ENCODE measurements around the gene COPS2.
"Not testable (repeated sequence)": the region's sequence is repeated elsewhere in the genome, so short reads cannot be mapped to it uniquely, and the experiment has no call there.

COPS2 gene

DNA sequence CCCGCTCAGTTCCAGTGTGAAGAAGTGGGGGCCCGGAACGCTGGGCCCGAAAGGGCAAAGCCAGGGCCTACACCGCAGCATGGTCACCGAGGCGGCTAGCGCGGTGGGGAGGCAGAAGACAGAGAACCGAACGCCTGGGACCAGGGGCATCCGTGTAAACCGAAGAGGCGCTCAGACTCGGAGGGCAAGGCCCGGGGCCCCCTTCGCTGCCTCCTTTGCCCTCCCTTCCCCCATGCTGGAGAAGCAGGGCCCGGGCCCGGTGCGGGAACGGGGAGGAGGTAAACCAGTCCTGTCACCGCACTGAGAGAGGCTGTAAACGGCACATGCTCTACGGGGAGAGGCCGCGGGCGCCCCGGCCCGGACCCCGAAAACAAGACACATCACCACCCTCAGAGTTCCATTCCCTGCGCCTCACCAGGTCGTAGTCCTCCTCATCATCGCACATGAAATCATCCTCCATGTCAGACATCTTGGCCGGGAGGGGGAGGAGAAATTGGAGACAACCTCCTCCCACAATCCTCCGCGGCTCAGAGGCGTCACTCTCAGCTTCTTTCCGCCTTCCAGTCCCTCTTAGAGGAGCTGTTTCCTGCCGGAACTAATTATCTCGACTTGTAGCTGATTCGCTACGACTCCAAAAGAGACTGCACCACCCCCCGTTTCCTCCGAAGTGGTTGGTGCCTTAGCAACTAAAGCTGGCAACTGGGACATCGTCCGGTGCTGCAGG is at the start of gene COPS2:
COPS2 (minus strand) TSS at position 490 of the 724 bp plus-strand sequence; CDS start at position 469, 21 bp downstream.
- DNase-seq (ENCODE audit: low read depth in 2 of 2): peak; percentile 83 to 88

DNA sequence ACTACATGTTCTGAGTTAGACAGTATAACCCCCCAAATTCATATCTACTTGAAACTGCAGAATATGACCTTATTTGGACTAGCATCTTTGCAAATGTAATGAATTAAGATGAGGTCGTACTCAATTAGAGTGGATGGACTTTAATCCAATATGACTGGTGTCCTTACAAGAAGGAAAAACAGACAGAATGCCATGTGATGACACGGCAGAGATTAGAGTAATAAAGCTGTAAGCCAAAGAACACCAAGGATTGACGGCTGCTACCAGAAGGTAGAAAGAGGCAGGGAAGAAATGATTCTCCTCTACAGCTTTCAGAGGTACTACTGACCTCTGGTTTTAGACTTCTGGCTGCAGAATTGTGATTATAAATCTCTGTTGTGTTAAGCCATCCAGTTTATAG is 44.9 kb upstream of the COPS2 start:
- DNase-seq (ENCODE audit: low read depth in 2 of 2): no peak

DNA sequence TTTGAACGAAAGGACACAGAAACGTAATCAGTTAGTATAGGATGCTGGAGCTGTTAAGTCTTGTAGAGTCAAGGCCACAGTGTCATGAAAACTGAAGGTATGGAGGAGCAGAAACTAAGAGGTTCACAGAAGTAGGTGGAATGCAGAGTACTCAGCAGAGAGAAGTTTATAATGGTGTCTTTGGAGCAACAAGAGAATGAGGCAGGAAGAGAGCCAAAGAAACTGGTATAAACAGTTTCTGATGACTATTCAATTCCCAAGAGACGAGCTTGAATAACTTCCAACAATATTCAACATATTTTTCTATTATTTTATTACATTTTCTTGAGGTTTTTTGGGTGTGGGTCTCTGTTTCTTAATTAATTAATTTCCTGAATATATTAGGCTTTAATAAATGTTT is 44.3 kb upstream of the COPS2 start:
- no peak for DNase-seq (ENCODE audit: low read depth in 2 of 2)

DNA sequence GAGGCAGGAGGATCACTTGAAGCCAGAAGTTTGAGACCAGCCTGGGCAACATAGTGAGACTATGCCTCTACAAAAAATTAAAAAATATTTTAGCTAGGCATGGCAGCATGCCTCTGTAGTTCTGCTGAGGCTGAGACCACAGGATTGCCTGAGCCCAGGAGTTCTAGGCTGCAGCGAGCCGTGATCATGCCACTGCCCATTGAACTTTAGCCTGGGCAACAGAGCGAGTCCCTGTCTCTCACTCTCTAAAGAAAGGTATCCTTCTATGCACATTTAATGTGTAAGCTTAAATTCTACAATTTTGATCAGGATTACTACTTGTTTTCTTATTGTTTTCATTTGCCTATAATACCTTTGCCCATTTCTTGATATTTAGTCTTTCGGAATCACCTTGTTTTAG is 41.5 kb upstream of the COPS2 start:
- no peak for DNase-seq (ENCODE audit: low read depth in 2 of 2)

DNA sequence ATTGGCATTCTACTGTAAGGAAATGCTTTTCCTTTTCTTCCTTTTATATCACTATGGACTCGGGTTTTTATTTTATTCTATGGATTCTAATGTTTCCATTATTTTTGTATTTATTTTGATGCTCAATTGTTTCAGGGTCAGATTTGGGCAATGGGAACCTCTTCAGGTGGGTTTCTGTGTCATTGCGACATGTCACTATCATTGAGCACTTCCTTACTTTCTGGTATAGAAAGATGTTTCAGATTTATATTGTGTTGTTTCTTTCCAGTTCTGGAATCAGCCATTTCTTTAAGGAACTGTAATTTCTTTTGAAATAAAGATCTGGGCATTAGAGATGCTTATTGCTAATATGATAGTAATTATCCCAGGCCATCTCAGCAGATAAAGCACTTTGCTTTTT is 36.5 kb upstream of the COPS2 start:
- DNase-seq (ENCODE audit: low read depth in 2 of 2): no peak

DNA sequence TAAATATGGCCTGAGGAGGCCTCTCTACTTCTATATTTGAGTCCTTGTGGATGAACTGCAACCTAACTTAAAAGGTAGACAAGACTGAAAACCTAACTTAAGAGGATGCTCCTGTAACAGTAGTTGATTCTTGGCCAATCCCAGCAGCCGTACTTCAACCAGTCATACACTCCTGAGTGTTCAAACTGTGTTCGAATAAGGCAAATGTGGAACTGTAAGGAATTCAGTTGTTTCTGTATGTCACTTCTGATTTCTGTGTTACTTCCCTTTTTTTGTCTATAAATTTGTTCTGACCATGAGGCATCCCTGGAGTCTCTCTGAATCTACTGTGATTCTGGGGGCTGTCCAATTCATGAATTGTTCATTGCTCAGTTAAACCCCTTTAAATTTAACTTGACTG is 35.2 kb upstream of the COPS2 start:
- DNase-seq (ENCODE audit: low read depth in 2 of 2): no peak

DNA sequence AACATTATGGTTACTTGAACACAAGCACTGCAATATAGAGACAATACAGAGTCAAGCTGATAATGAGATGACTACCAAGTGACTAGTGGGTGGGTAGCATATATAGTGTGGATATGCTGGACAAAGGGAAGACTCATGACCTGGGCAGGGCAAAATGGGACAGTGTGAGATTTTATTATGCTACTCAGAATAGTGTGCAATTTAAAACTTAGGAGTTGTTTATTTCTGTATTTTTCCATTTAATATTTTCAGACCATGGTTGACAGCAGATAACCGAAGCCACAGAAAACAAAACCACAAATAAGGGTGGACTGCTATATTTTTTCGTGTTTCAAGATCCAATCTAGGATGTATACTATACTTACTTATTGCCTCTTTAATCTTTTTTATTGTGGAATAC is 34.2 kb upstream of the COPS2 start:
- DNase-seq (ENCODE audit: low read depth in 2 of 2): no peak

DNA sequence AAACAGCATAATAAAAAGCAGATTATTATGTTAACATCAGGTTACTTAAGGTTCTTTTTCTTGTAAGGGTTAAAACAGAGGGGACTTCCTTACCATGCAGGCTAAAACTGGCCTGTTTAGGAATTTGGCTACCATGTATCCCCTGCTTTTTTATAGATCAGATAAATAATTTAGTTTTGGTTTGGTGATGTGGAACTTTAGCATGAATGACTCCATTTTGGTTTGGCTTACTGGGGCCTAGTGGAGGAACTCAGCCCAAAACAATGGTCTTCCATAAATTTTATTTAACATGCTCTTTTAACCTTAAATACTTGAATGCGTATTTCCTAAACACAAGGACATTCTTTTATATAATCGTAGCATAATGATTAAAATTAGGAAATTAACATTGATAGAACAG is 33.5 kb upstream of the COPS2 start:
- DNase-seq (ENCODE audit: low read depth in 2 of 2): no peak

DNA sequence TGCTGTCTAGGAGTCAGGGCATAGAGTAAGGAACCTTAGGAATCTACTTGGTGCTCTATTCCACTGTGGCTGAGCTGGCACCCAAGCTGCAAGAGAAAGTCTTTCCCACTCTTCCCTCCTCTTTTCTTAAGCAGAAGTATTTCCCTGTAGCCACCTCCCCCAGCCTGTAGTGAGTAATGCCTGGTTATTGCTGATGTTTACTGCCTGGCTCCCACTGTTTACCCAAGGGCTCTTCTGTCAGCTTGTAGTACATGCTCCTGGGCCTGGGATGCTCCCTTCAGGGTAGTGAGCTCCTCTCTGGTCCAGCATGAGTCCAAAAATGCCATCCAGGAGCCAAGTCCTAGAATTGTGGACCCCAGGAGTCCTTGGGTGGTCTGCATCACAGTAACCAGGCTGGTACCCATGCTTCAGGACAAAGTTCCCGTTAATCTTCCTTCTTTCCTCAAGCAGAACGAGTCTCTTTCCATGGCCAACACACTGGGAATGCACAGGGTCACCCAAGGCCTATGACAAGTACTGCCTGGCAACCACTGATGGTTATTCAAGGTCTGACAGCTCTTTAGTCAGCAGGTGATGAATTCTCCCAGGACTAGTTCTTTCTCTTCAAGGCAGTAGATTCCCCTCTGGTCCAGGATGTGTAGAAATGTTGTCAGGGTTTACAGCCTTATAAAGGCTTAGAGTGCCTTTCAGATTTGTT is 32.3 kb upstream of the COPS2 start:
- DNase-seq (ENCODE audit: low read depth in 2 of 2): no peak

DNA sequence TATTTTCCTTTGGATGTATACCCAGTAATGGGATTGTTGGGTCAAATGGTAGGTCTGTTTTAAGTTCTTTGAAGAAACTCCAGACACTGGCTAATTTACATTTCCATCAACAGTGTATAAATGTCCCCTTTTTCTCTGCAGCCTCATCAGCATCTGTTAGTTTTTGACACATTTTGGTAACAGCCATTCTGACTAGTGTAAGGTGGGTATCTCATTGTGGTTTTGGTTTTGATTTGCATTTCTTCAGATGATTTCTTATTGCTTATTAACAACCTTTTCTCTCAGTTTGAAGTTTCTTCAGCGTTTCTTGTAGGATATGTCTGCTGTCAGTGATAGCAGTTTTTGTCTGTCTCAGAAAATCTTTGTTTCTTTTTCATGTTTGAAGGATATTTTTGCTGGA is 30.1 kb upstream of the COPS2 start:
- DNase-seq (ENCODE audit: low read depth in 2 of 2): no peak

DNA sequence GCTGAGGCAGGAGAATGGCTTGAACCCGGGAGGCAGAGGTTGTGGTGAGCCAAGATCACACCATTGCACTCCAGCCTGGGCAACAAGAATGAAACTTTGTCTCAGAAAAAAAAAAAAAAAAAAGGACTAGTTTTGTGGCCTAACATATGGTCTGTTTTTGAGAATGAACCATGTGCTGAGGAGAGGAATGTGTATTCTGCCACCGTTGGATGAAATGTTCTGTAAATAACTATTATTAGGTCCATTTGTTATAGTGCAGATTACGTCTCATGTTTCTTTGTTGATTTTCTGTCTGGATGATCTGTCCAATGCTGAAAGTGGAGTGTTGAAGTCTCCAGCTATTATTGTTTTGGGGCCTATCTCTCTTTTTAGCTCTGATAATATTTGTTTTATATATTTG is 28.3 kb upstream of the COPS2 start:
- not testable (repeated sequence) for DNase-seq (ENCODE audit: low read depth in 2 of 2)

DNA sequence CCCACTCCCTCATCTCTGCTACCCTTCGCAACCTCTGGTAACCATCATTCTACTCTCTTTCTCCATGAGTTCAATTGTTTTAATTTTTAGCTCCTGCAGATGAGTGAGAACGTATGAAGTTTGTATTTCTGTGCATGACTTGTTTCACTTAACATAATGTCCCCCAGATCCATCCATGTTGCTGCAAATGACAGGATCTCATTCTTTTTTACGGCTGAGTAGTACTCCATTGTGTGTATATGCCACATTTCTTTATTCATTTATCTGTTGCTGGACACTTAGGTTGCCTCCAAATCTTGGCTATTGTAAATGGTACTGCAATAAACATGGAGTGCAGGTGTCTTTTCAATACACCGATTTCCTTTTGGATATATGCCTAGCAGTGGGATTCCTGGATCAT is 26.7 kb upstream of the COPS2 start:
- DNase-seq (ENCODE audit: low read depth in 2 of 2): no peak

DNA sequence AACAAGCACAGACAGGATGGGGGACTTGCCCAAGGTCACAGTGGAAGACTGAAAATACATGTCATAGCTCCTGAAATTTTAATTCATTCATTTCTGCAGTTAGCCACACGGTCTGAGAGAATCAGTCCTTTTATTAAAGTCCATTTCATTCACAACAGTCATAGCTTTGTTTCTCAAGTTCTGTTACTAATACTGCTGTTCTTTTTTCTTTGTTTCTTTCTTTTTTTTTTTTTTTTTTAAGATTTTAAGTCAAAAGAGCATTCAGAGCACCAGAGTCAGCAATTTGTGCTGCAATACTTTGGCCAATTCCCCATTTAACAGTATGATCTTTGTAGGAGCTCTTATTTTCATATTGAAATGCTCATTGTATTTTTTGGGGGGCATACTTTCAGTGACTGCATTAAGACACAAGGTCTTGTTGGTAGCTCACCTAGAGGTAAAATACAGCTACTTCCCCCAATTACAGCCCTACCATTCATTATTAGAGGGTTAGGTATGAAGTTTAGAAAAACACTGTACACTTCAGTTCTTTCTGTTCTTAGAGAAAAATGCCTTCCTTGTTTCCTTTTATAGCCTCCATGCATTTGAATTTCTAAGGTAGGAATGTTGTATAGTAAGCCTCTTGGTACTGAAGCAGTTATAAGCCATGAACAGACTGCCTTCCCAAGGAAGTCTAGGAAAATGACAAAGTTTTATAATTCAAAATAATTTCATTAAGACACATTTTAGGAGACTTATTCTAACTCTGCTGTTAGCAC is 24.2 kb upstream of the COPS2 start:
- DNase-seq (ENCODE audit: low read depth in 2 of 2): no peak

DNA sequence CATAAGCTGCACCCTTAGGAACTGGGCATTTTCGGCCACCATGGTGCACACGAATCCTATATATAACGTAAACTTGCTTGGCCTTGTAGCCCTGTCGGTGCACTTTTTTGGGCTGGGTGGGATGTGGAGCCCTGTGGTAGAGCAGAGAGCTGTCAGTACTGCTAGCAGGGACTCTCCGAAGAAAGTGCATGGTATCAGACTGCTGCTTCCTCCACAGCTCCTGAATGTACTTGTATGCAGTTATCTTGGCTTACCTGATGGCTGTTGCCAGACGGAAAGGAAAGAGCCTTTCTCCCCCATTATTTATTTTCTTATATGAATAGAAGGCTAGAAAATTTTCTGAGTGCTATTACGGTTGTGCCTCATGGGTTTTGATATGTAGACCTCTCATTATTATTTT is 23.1 kb upstream of the COPS2 start:
- DNase-seq (ENCODE audit: low read depth in 2 of 2): no peak

DNA sequence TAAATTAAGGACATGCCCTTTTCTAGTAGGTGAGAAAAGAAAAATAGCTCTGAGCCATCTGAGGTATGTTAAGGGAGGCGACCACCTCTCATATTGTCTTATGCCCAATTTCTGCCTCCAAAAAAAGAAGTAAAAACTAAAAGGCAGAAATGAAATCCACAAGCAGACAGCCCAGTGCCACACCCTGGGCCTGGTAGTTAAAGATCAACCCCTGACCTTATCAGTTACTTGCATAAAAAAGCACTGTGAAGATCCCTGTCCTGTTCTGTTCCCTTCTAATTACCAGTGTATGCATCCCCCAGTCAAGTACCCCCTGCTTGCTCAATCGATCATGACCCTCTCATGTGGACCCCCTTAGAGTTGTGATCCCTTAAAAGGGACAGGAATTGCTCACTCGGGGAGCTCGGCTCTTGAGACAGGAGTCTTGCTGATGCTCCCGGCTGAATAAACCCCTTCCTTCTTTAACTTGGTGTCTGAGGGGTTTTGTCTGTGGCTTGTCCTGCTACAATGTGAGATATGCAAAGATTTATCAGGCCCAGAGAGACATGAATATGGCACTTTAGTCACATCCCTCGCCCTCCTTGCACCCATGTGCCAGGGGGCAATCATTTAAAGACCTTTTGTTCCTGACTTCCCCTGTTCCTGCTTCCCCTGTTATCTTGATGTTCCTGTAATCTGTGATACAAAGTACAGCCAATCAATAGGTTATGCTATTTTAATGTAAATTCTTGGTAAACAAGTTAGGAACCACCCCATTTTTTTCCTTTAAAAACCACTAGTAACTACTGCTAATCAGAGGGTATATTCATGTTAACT is 20.4 kb upstream of the COPS2 start:
- DNase-seq (ENCODE audit: low read depth in 2 of 2): not testable (repeated sequence)

DNA sequence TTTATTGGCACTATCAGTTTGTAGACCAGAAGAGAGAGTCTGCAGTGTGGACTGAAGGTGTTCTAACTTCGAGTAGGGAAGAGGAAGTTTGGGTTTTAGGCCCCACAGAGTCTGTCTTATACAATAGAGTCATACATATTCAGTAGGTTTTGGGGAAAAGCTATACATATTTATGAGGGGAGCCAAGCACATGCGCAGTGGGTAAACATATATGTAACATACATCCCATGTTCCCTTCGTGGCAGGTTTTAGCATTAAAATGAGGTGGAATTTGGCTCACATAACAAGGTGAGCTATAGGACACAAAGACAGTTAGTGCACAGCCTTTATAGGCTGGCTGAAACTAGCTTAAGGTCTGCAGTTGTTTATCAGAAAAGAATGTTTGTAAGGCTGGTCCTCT is 19.5 kb upstream of the COPS2 start:
- no peak for DNase-seq (ENCODE audit: low read depth in 2 of 2)

DNA sequence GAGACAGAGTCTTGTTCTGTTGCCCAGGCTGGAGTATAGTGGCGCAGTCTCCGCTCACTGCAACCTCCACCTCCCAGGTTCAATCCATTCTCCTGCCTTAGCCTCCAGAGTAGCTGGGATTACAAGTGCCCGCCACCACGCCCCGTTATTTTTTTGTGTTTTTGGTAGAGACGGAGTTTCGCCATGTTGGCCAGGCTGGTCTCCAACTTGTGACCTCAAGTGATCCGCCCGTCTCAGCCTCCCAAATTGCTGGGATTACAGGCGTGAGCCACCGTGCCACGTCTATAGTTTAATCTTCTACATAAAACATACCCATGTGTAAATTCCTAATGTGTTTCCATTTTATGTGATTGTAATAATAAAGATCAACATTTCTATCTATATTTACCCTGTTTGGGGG is 16.4 kb upstream of the COPS2 start:
- no peak for DNase-seq (ENCODE audit: low read depth in 2 of 2)

DNA sequence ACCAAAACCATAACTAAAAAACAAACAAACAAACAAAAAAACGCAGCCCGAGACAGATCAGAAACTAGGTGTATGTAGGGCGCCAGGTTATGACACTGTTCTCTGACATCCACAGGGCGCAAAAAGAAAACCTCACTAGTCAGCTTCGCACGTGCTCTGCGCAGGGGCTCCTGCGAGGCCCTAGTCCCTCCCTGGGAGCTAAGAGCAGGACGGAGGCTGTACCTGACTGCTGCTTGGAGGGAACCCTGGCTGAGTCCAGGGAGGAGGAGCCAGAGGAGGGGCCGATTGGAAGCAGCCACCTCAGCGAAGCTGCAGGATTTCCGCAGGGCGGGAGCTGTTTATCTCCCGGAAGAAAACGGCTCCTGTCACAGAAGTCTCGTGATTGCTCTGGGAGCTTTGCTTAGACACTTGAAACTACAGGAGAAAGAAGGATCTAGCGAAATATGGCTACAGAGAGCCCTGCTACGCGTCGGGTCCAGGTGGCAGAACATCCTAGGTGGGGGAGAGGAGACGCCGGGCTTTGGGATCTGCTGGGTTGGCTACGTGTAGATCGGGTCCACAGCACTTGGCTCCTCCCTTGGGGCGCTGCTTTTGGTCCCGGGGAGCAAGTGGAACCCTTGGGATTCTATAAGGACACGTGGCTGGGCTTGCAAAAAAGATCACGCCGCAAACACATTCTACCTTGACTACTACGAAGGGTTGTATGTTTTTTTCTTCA is 14.6 kb upstream of the COPS2 start, which contains the start of gene GALK2:
GALK2 (plus strand) TSS at position 368 of the 718 bp plus-strand sequence; CDS start at position 444, 76 bp downstream.
- DNase-seq (ENCODE audit: low read depth in 2 of 2): peak; percentile 64 to 81

DNA sequence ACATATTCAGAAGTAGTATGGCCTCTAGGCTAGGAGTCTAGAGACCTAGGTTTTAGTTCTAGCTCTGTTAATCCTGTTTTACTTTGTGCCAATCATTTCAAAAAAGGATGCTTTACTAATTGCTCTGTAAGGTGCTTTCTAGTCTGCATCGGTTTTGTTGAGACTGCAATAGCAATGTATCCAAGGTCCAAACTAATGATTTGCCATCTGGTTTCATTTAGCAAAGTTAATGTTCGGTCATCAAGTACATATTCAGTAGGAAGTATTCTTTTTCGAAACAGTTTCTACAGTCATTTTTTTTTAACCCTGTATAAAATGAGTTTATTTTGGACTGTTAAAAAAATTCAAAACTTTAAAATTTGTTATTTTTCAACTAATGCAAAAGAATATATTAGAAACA is 12.6 kb upstream of the COPS2 start:
- no peak for DNase-seq (ENCODE audit: low read depth in 2 of 2)

DNA sequence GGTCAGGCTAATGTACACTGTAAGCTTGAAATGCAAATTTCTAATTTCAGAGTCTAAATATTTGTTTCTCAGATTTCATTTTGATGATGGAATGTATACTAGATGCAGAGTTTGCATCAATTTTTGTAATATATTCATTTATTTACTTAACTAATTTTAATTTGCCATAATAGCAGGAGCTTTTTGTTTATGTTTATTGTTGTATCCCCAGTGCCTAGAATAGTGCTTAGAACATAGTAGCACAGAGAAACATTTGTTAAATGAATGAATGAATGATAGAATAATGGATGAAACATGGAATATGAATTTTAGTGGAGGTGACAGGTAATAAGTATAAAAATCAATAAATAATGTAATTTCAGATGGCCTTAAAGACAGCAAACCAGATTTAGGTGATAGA is 9.5 kb upstream of the COPS2 start:
- DNase-seq (ENCODE audit: low read depth in 2 of 2): no peak

DNA sequence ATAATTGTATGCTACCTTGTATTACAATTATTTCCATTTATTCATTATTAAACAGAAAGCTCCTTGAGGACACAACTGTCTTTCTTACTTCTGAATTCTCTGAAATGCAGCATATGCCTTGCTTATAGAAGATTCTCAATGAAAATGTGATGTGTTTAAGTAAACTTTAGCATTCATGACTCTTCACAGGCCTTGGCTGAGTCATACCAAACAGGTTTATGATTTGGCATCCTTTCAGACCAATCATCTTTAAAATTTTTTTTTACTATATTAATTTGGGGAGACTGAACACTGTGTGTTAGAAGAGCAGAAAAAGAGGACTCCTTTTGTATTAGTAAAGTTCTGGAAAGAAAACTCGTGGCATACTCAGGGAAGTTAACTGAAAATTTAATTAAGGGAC is 8.3 kb upstream of the COPS2 start:
- DNase-seq (ENCODE audit: low read depth in 2 of 2): no peak
